Osteoblast (primary cell): ENCODE results near the gene HARBI1. TPM values are rescaled to one million over a fixed set of nuclear protein-coding genes. Genes with fewer than 3 reads are reported as not detected.

Experiments
- DNase-seq: peaks from one replicate; pipeline ENCODE4 v3.0.0; 2011; ENCODE audit warnings: low spot score, mixed read lengths; ENCODE audit not compliant: insufficient read length; ENCODE audit errors: missing footprints
- H2AFZ ChIP-seq: 2 replicates; pipeline ENCODE4 v1.6.0; 2011; ENCODE audit warnings: mild to moderate bottlenecking, low read length
- H3K27ac ChIP-seq: 2 replicates; pipeline ENCODE4 v1.5.1; 2011; ENCODE audit warnings: mild to moderate bottlenecking, low read depth, low read length, moderate library complexity
- H3K27me3 ChIP-seq: 2 replicates; pipeline ENCODE4 v1.6.0; 2012; ENCODE audit warnings: mild to moderate bottlenecking, control low read depth, inconsistent platforms, low read length, moderate library complexity; ENCODE audit not compliant: insufficient read depth
- H3K36me3 ChIP-seq: 2 replicates; pipeline ENCODE4 v1.5.1; 2011; ENCODE audit warnings: mild to moderate bottlenecking, low read length, control low read depth, moderate library complexity; ENCODE audit not compliant: insufficient read depth
- H3K4me1 ChIP-seq: 2 replicates; pipeline ENCODE4 v1.5.1; 2011; ENCODE audit warnings: mild to moderate bottlenecking, low read length, control low read depth, moderate library complexity; ENCODE audit not compliant: insufficient read depth
- H3K4me2 ChIP-seq: 2 replicates; pipeline ENCODE4 v1.6.0; 2011; ENCODE audit warnings: mild to moderate bottlenecking, low read length; ENCODE audit not compliant: insufficient read depth
- H3K4me3 ChIP-seq: fragments of 200-600 bp; sonication (generic); 3 replicates; pipeline ENCODE4 v1.5.1; 2012; ENCODE audit warnings: mild to moderate bottlenecking, low read length, inconsistent platforms; ENCODE audit not compliant: insufficient read depth
- H3K79me2 ChIP-seq: 2 replicates; pipeline ENCODE4 v1.6.0; 2012; ENCODE audit warnings: mild to moderate bottlenecking, low read length, control low read depth, inconsistent platforms; ENCODE audit not compliant: insufficient read depth
- H3K9me3 ChIP-seq: 2 replicates; pipeline ENCODE4 v1.5.1; 2011; ENCODE audit warnings: low read depth, low read length, control low read depth
- H4K20me1 ChIP-seq: 2 replicates; pipeline ENCODE4 v1.6.0; 2012; ENCODE audit warnings: mild to moderate bottlenecking, low read length, control low read depth; ENCODE audit not compliant: insufficient read depth
- total RNA-seq: library from RNA; depleted of rRNA; stranded (reverse); fragments of >200 nt; gene quantifications from 2 replicates; pipeline ENCODE4 v1.2.3, GENCODE V29; 2012
- TF ChIP-seq, protein P1 (sequence below): IDR thresholded peaks from 2 replicates; pipeline ENCODE4 v1.5.1; 2011; ENCODE audit warnings: mild to moderate bottlenecking, low read depth, low read length, moderate library complexity; ENCODE audit errors: extremely low read depth

HARBI1 gene
- total RNA-seq, 1 donor, result 5.8 TPM

DNA sequence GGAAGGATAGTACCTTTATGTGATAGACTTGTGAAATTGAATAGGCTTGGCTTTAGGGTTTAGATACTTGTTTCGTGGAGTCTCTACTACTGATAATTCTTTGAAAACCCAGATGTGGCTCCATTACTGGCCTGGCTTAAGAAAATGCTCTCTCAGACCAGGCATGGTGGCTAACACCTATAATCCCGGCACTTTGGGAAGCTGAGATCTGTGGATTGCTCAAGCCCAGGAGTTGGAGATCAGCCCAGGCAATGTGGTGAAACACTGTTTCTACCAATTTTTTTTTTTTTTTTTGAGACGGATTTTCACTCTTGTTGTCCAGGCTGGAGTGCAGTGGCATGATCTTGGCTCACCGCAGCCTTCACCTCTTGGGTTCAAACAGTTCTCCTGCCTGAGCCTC lies 41.2 kb upstream of the HARBI1 start:
- H3K79me2 ChIP-seq, result no peaks in the 10 kb centered on the region
- H3K9me3 ChIP-seq, result no peaks in the 10 kb centered on the region
- no peaks in the 10 kb centered on the region for H4K20me1 ChIP-seq
- peaks cover 14% of the 10 kb centered on the region for H3K4me1 ChIP-seq
- TF ChIP-seq, protein P1, sequence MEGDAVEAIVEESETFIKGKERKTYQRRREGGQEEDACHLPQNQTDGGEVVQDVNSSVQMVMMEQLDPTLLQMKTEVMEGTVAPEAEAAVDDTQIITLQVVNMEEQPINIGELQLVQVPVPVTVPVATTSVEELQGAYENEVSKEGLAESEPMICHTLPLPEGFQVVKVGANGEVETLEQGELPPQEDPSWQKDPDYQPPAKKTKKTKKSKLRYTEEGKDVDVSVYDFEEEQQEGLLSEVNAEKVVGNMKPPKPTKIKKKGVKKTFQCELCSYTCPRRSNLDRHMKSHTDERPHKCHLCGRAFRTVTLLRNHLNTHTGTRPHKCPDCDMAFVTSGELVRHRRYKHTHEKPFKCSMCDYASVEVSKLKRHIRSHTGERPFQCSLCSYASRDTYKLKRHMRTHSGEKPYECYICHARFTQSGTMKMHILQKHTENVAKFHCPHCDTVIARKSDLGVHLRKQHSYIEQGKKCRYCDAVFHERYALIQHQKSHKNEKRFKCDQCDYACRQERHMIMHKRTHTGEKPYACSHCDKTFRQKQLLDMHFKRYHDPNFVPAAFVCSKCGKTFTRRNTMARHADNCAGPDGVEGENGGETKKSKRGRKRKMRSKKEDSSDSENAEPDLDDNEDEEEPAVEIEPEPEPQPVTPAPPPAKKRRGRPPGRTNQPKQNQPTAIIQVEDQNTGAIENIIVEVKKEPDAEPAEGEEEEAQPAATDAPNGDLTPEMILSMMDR, result no peak
- peak overlapping the region; percentile 21 for H3K27ac ChIP-seq
- H3K4me2 ChIP-seq, result no peak overlapping the region
- H3K27me3 ChIP-seq, result no peaks in the 10 kb centered on the region
- no peak overlapping the region for H2AFZ ChIP-seq
- H3K4me3 ChIP-seq, result no peak overlapping the region
- peak; percentile 82 for DNase-seq
- H3K36me3 ChIP-seq, result peaks cover 35% of the 10 kb centered on the region

DNA sequence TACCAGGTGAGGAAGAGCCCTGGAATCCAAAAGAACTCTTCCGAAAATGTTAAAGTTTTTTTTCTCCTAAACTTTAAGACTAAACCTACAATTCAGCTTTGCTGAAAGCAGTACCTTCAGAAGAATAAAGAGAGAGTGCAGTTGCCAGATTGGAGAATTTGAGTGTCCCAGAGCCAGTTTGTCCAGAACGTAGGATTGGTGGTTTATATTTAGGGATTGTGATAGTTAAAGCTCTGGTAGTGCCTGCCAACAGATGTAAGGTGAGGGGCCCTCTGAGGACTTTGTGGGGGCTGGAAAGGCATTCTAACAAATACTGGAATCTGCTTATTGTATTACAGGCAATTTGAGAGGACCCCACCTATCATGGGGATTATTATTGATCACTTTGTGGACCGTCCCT lies 40.2 kb upstream of the HARBI1 start:
- no peaks in the 10 kb centered on the region for H3K27me3 ChIP-seq
- H3K27ac ChIP-seq, result peak overlapping the region; percentile 21
- TF ChIP-seq, protein P1, result no peak
- no peaks in the 10 kb centered on the region for H3K79me2 ChIP-seq
- H4K20me1 ChIP-seq, result no peaks in the 10 kb centered on the region
- peaks cover 14% of the 10 kb centered on the region for H3K4me1 ChIP-seq
- H3K9me3 ChIP-seq, result no peaks in the 10 kb centered on the region
- no peak overlapping the region for H3K4me2 ChIP-seq
- no peak for DNase-seq
- H3K4me3 ChIP-seq, result no peak overlapping the region
- H3K36me3 ChIP-seq, result peaks cover 41% of the 10 kb centered on the region
- no peak overlapping the region for H2AFZ ChIP-seq

DNA sequence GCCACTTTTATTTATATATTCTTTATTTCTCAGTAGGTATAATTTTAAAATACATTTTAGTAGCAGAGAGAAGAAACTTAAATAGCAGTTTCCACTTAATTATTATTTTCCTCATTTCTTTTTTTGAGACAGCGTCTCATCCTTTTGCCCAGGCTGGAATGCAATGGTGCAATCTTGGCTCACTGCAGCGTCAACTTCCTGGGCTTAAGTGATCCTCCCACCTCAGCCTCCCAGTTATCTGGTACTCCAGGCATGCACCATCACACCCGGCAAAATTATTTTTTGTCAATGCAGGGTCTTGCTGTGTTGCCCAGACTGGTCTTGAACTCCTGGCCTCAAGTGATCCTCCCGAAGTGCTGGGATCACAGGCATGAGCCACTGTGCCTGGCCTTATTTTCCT lies 38.6 kb upstream of the HARBI1 start:
- Histone ChIP-seq H3K36me3 (peaks cover 55% of the 10 kb centered on the region), H4K20me1 (no peaks in the 10 kb centered on the region), H3K27me3 (no peaks in the 10 kb centered on the region), H3K79me2 (no peaks in the 10 kb centered on the region), H3K4me1 (peaks cover 14% of the 10 kb centered on the region), H3K4me2 (no peak overlapping the region), H2AFZ (no peak overlapping the region), H3K4me3 (no peak overlapping the region), H3K27ac (no peak overlapping the region), H3K9me3 (no peaks in the 10 kb centered on the region)
- TF ChIP-seq, protein P1, result no peak
- no peak for DNase-seq

DNA sequence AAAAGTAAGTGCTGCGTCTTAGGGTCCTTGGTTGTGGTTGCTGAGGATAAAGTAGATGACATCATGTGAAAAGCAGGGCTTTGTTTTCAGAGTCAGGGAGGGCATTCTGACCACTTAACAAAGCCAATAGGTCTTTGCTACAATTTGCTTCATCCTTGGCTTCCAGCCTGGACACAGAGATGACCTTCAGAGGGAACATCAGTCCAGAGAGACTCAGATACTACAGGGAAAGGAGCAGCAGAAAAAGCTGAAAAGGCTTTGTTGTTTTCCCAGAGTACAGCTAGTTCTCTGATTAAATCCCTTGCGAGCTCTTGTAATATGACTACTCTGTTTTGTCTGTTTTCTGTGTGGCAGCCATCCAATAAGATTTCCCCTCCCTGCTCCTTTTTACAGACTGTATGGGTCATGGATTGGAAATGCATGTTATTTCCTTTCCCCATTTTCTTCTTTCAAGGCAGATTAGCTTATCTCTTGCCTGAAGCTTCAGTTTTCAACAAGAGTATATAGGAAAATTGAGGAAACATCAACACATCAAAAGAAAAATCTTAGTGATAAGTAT lies 32.2 kb upstream of the HARBI1 start:
- no peak overlapping the region for H3K4me3 ChIP-seq
- peaks cover 20% of the 10 kb centered on the region for H3K4me1 ChIP-seq
- no peaks in the 10 kb centered on the region for H4K20me1 ChIP-seq
- no peaks in the 10 kb centered on the region for H3K79me2 ChIP-seq
- H3K27me3 ChIP-seq, result no peaks in the 10 kb centered on the region
- H2AFZ ChIP-seq, result peak overlapping the region; percentile 6
- peak; percentile 93 for DNase-seq
- H3K4me2 ChIP-seq, result peak overlapping the region; percentile 65
- TF ChIP-seq, protein P1, result no peak
- peaks cover 50% of the 10 kb centered on the region for H3K36me3 ChIP-seq
- H3K9me3 ChIP-seq, result no peaks in the 10 kb centered on the region
- H3K27ac ChIP-seq, result peak overlapping the region; percentile 88
